Neuronal stem cell (in vitro differentiated cells): ENCODE measurements around the gene SALL2.
A peak's percentile ranks its signal among the peaks of the same experiment; 100 is the strongest.

ENCODE experiments used
- DNase-seq: peaks from one replicate; pipeline ENCODE4 v3.0.0-alpha.2; 2013; ENCODE audit warnings: low spot score
- H2AFZ ChIP-seq: one replicate; pipeline ENCODE4 v1.6.1; 2013; ENCODE audit warnings: mild to moderate bottlenecking, low read length, inconsistent platforms
- H2AK5ac ChIP-seq: 2 replicates; pipeline ENCODE4 v1.6.1; 2013; ENCODE audit warnings: low read depth, mild to moderate bottlenecking, inconsistent platforms, low read length, moderate library complexity, mixed read lengths
- H2BK120ac ChIP-seq: 2 replicates; pipeline ENCODE4 v1.6.1; 2013; ENCODE audit warnings: low read depth, mild to moderate bottlenecking, inconsistent platforms, low read length, moderate library complexity, mixed read lengths
- H2BK12ac ChIP-seq: one replicate; pipeline ENCODE4 v1.6.1; 2013; ENCODE audit warnings: low read length, inconsistent platforms
- H2BK15ac ChIP-seq: 2 replicates; pipeline ENCODE4 v1.6.1; 2013; ENCODE audit warnings: mild to moderate bottlenecking, low read length, inconsistent platforms, mixed read lengths
- H2BK5ac ChIP-seq: one replicate; pipeline ENCODE4 v1.6.1; 2013; ENCODE audit warnings: inconsistent platforms, mild to moderate bottlenecking, low read length, moderate library complexity
- H3K14ac ChIP-seq: one replicate; pipeline ENCODE4 v1.6.1; 2013; ENCODE audit warnings: low read length, inconsistent platforms
- H3K18ac ChIP-seq: 2 replicates; pipeline ENCODE4 v1.6.1; 2013; ENCODE audit warnings: low read length, inconsistent platforms
- H3K23ac ChIP-seq: 2 replicates; pipeline ENCODE4 v1.6.1; 2013; ENCODE audit warnings: low read depth, mild to moderate bottlenecking, mixed read lengths, low read length, inconsistent platforms; ENCODE audit not compliant: poor library complexity
- H3K27ac ChIP-seq: replicated peaks from 3 replicates; pipeline ENCODE4 v1.5.1; 2013; ENCODE audit warnings: low read length, inconsistent platforms
- H3K27me3 ChIP-seq, 3 experiments: 2 replicates each; pipeline ENCODE4 v1.6.1; 2013; ENCODE audit warnings: low read length in 3 of 3, mild to moderate bottlenecking in 2 of 3, inconsistent platforms in 1 of 3, low read depth in 1 of 3, mixed read lengths in 1 of 3, moderate library complexity in 1 of 3; ENCODE audit not compliant: control insufficient read depth in 3 of 3, insufficient read depth in 3 of 3
- H3K36me3 ChIP-seq, 2 donors: replicated peaks in 1 of 2; 2 replicates each; pipeline ENCODE4 v1.6.1; 2013; ENCODE audit warnings: low read length in 2 of 2; ENCODE audit not compliant: control insufficient read depth in 2 of 2, insufficient read depth in 2 of 2
- H3K4ac ChIP-seq: 2 replicates; pipeline ENCODE4 v1.6.1; 2013; ENCODE audit warnings: inconsistent platforms, mild to moderate bottlenecking, low read length, moderate library complexity
- H3K4me1 ChIP-seq, 2 donors: 1 replicate in 1 of 2; 2 replicates in 1 of 2; pipeline ENCODE4 v1.6.1; 2013; ENCODE audit warnings: low read length in 2 of 2, low read depth in 1 of 2; ENCODE audit not compliant: control insufficient read depth in 2 of 2, insufficient read depth in 1 of 2
- H3K4me2 ChIP-seq: one replicate; pipeline ENCODE4 v1.6.1; 2013; ENCODE audit warnings: mild to moderate bottlenecking, low read length, inconsistent platforms; ENCODE audit not compliant: insufficient read depth, poor library complexity, severe bottlenecking
- H3K4me3 ChIP-seq, 2 donors: 2 replicates each; pipeline ENCODE4 v1.5.1; 2013; ENCODE audit warnings: low read length in 2 of 2, mild to moderate bottlenecking in 2 of 2, inconsistent platforms in 1 of 2, moderate library complexity in 1 of 2
- H3K79me1 ChIP-seq: one replicate; pipeline ENCODE4 v1.6.1; 2013; ENCODE audit warnings: low read depth, mild to moderate bottlenecking, inconsistent platforms, low read length, moderate library complexity
- H3K9ac ChIP-seq: one replicate; pipeline ENCODE4 v1.6.1; 2013; ENCODE audit warnings: mild to moderate bottlenecking, low read depth, low read length, inconsistent platforms; ENCODE audit not compliant: poor library complexity
- H3K9me3 ChIP-seq, 2 donors: replicated peaks in 1 of 2; 2 replicates each; pipeline versions ENCODE3 to v1.6.1; 2013; ENCODE audit warnings: low read length in 2 of 2, mild to moderate bottlenecking in 2 of 2, inconsistent platforms in 1 of 2, low read depth in 1 of 2, mixed read lengths in 1 of 2, moderate library complexity in 1 of 2; ENCODE audit not compliant: control insufficient read depth in 2 of 2, insufficient read depth in 1 of 2
- H4K8ac ChIP-seq: one replicate; pipeline ENCODE4 v1.6.1; 2013; ENCODE audit warnings: low read depth, mild to moderate bottlenecking, inconsistent platforms, low read length, moderate library complexity
- H4K91ac ChIP-seq: one replicate; pipeline ENCODE4 v1.6.1; 2013; ENCODE audit warnings: low read length, low read depth, mild to moderate bottlenecking, inconsistent platforms; ENCODE audit not compliant: poor library complexity
- WGBS, 2 donors: extraction: QIAGEN DNeasy Blood & Tissue Kit; methylation state at CpG; one replicate each; pipeline ENCODE4 v1.1.7; 2013; ENCODE audit warnings: missing lambda C conversion rate in 2 of 2, mixed read lengths in 1 of 2; ENCODE audit not compliant: insufficient read length in 2 of 2, insufficient replicate concordance in 1 of 2; ENCODE audit errors: extremely low coverage in 2 of 2; 5-methylcytosine and 5-hydroxymethylcytosine counted together

The SALL2 gene

GRCh38 chr14:21494902-21495762 is 31.0 kb downstream of the SALL2 start:
- Histone ChIP-seq H2BK5ac (no peak overlapping the region), H2AK5ac (no peak overlapping the region), H3K18ac (no peak overlapping the region), H2BK15ac (no peak overlapping the region), H2BK12ac (no peak overlapping the region), H2AFZ (no peak overlapping the region), H2BK120ac (no peak overlapping the region), H3K23ac (no peak overlapping the region), H3K9ac (no peak overlapping the region), H3K4me1 (peaks cover 0 to 3% of the 10 kb centered on the region in 2 donors), H3K9me3 (no peaks in the 10 kb centered on the region), H4K8ac (no peak overlapping the region), H4K91ac (no peak overlapping the region), H3K4ac (no peak overlapping the region), H3K27me3 (no peaks in the 10 kb centered on the region), H3K4me3 (no peak overlapping the region), H3K27ac (no peak overlapping the region), H3K36me3 (peaks cover 31 to 91% of the 10 kb centered on the region in 2 donors), H3K14ac (no peak overlapping the region), H3K4me2 (no peak overlapping the region), H3K79me1 (peaks cover 2% of the 10 kb centered on the region)
- WGBS, 2 donors, result no CpG with 5 or more reads among the region's 2 CpGs
- no peak for DNase-seq

GRCh38 chr14:21486640-21487087 is 39.5 kb downstream of the SALL2 start:
- Histone ChIP-seq H3K27ac (no peak overlapping the region), H2BK120ac (no peak overlapping the region), H3K9ac (no peak overlapping the region), H3K4me3 (no peak overlapping the region), H2BK12ac (no peak overlapping the region), H3K79me1 (peaks cover 5% of the 10 kb centered on the region), H2AFZ (no peak overlapping the region), H3K4ac (no peak overlapping the region), H3K27me3 (no peaks in the 10 kb centered on the region), H3K18ac (no peak overlapping the region), H3K4me2 (no peak overlapping the region), H3K14ac (no peak overlapping the region), H3K9me3 (no peaks in the 10 kb centered on the region), H2AK5ac (no peak overlapping the region), H4K91ac (no peak overlapping the region), H4K8ac (no peak overlapping the region), H3K36me3 (peaks cover 10 to 69% of the 10 kb centered on the region in 2 donors), H2BK15ac (no peak overlapping the region), H3K4me1 (no peaks in the 10 kb centered on the region), H2BK5ac (no peak overlapping the region), H3K23ac (no peak overlapping the region)
- WGBS, 2 donors, result no CpG with 5 or more reads among the region's 1 CpG
- no peak for DNase-seq

GRCh38 chr14:21476925-21477681 is 49.0 kb downstream of the SALL2 start, which contains the start of the genes RAB2B and TOX4:
Gene RAB2B (minus strand): TSS chr14:21476959. CDS start chr14:21476872, 87 bp downstream.
Gene TOX4 (plus strand): TSS chr14:21477195. CDS start chr14:21477279, 84 bp downstream.
- peak; percentile 98 for DNase-seq
- Histone ChIP-seq H2BK12ac (peak within 1 kb of the TSS; percentile 41), H3K79me1 (peaks cover 7% of the 10 kb centered on the region), H3K4me2 (peak within 1 kb of the TSS; percentile 92), H3K18ac (peak within 1 kb of the TSS; percentile 77), H3K9me3 (no peaks in the 10 kb centered on the region), H4K91ac (no peak within 1 kb of the TSS), H2AFZ (peak within 1 kb of the TSS; percentile 91), H3K23ac (peak within 1 kb of the TSS; percentile 37), H2BK5ac (no peak within 1 kb of the TSS), H3K36me3 (peaks cover 3 to 51% of the 10 kb centered on the region in 2 donors), H3K4ac (no peak within 1 kb of the TSS), H3K27ac (no peak within 1 kb of the TSS), H3K9ac (peak within 1 kb of the TSS; percentile 91), H3K27me3 (no peaks in the 10 kb centered on the region), H2AK5ac (peak within 1 kb of the TSS; percentile 13), H3K14ac (peak within 1 kb of the TSS; percentile 87), H3K4me1 (peaks cover 0 to 2% of the 10 kb centered on the region in 2 donors), H4K8ac (no peak within 1 kb of the TSS), H2BK15ac (no peak within 1 kb of the TSS), H2BK120ac (no peak within 1 kb of the TSS), H3K4me3 (peak within 1 kb of the TSS; percentile 89 to 93)
- WGBS, 2 donors, result no CpG with 5 or more reads among the region's 49 CpGs

GRCh38 chr14:21476523-21476924 is 49.6 kb downstream of the SALL2 start:
- no peak for DNase-seq
- H3K4me2 ChIP-seq, result peak overlapping the region; percentile 56
- no peak overlapping the region for H4K8ac ChIP-seq
- peak overlapping the region; percentile 89 to 93 for H3K4me3 ChIP-seq
- no peak overlapping the region for H3K23ac ChIP-seq
- no CpG with 5 or more reads among the region's 27 CpGs for WGBS, 2 donors
- no peak overlapping the region for H3K18ac ChIP-seq
- H2BK15ac ChIP-seq, result no peak overlapping the region
- H2AFZ ChIP-seq, result peak overlapping the region; percentile 91
- H2BK120ac ChIP-seq, result no peak overlapping the region
- no peak overlapping the region for H3K27ac ChIP-seq
- peaks cover 7% of the 10 kb centered on the region for H3K79me1 ChIP-seq
- H3K4me1 ChIP-seq, result peaks cover 0 to 2% of the 10 kb centered on the region in 2 donors
- no peak overlapping the region for H4K91ac ChIP-seq
- H3K36me3 ChIP-seq, result peaks cover 3 to 48% of the 10 kb centered on the region in 2 donors
- no peak overlapping the region for H2BK12ac ChIP-seq
- no peaks in the 10 kb centered on the region for H3K27me3 ChIP-seq
- H3K9ac ChIP-seq, result peak overlapping the region; percentile 75
- no peak overlapping the region for H3K4ac ChIP-seq
- H2BK5ac ChIP-seq, result no peak overlapping the region
- H2AK5ac ChIP-seq, result no peak overlapping the region
- H3K9me3 ChIP-seq, result no peaks in the 10 kb centered on the region
- no peak overlapping the region for H3K14ac ChIP-seq
